Ishikawa (cell line): ENCODE results near the gene RABGAP1L.

Source experiments
- CEBPB ChIP-seq: IDR thresholded peaks from 2 replicates; pipeline ENCODE4 v1.6.1; 2012
- CREB1 ChIP-seq: IDR thresholded peaks from 2 replicates; pipeline ENCODE4 v1.6.1; 2012; ENCODE audit warnings: low read depth
- EGR1 ChIP-seq: IDR thresholded peaks from 2 replicates; pipeline ENCODE4 v1.6.1; 2012
- EP300 ChIP-seq: IDR thresholded peaks from 2 replicates; pipeline ENCODE4 v1.6.1; 2012; ENCODE audit warnings: borderline replicate concordance
- FOXM1 ChIP-seq: IDR thresholded peaks from 2 replicates; pipeline ENCODE4 v1.6.1; 2012; ENCODE audit warnings: low read depth, borderline replicate concordance
- NFIC ChIP-seq: IDR thresholded peaks from 2 replicates; pipeline ENCODE4 v1.6.1; 2012
- RAD21 ChIP-seq: IDR thresholded peaks from 2 replicates; pipeline ENCODE4 v1.6.1; 2012; ENCODE audit warnings: low read depth
- TAF1 ChIP-seq: IDR thresholded peaks from 2 replicates; pipeline ENCODE4 v1.6.1; 2012; ENCODE audit warnings: low read depth, mild to moderate bottlenecking
- TCF12 ChIP-seq: IDR thresholded peaks from 2 replicates; pipeline ENCODE4 v1.6.1; 2012; ENCODE audit warnings: low read depth
- TEAD4 ChIP-seq: IDR thresholded peaks from 2 replicates; pipeline ENCODE4 v1.6.1; 2012
- YY1 ChIP-seq: IDR thresholded peaks from 2 replicates; pipeline ENCODE4 v1.6.1; 2012; ENCODE audit warnings: low read depth
- ZBTB7A ChIP-seq: IDR thresholded peaks from 2 replicates; pipeline ENCODE4 v1.6.1; 2012; ENCODE audit warnings: low read depth
- TF ChIP-seq, protein P1 (sequence below): IDR thresholded peaks from 2 replicates; pipeline ENCODE4 v1.6.1; 2012
- TF ChIP-seq, protein P2 (sequence below): IDR thresholded peaks from 2 replicates; pipeline ENCODE4 v1.6.1; 2012; ENCODE audit warnings: low read depth, mild to moderate bottlenecking
- TF ChIP-seq, protein P3 (sequence below): IDR thresholded peaks from 2 replicates; pipeline ENCODE4 v1.6.1; 2012

RABGAP1L gene

DNA sequence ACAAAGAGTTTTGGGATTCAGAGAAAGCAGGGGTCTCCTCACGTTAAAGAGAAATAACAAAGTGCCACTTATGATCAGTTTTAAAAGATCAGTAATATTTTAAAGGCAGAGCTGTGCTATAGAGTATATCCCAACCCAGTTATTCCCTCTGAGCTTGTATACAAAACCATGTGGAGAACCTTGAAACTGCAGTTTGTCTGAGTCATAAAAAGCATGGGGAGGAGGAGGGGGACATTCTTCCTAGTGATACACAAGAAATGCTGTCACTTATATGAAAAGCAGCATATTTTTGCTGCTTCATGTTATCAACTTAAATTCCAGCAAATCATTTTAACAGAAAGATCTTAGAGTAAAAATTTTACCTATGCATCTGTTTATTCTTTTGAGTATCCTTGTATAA is 533.0 kb downstream of the RABGAP1L start:
- TF ChIP-seq, protein P1, sequence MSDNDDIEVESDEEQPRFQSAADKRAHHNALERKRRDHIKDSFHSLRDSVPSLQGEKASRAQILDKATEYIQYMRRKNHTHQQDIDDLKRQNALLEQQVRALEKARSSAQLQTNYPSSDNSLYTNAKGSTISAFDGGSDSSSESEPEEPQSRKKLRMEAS, result no peak
- no peak for TF ChIP-seq EGR1
- no peak for TF ChIP-seq CREB1
- no peak for TF ChIP-seq CEBPB
- TF ChIP-seq, protein P2, sequence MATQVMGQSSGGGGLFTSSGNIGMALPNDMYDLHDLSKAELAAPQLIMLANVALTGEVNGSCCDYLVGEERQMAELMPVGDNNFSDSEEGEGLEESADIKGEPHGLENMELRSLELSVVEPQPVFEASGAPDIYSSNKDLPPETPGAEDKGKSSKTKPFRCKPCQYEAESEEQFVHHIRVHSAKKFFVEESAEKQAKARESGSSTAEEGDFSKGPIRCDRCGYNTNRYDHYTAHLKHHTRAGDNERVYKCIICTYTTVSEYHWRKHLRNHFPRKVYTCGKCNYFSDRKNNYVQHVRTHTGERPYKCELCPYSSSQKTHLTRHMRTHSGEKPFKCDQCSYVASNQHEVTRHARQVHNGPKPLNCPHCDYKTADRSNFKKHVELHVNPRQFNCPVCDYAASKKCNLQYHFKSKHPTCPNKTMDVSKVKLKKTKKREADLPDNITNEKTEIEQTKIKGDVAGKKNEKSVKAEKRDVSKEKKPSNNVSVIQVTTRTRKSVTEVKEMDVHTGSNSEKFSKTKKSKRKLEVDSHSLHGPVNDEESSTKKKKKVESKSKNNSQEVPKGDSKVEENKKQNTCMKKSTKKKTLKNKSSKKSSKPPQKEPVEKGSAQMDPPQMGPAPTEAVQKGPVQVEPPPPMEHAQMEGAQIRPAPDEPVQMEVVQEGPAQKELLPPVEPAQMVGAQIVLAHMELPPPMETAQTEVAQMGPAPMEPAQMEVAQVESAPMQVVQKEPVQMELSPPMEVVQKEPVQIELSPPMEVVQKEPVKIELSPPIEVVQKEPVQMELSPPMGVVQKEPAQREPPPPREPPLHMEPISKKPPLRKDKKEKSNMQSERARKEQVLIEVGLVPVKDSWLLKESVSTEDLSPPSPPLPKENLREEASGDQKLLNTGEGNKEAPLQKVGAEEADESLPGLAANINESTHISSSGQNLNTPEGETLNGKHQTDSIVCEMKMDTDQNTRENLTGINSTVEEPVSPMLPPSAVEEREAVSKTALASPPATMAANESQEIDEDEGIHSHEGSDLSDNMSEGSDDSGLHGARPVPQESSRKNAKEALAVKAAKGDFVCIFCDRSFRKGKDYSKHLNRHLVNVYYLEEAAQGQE, result no peak
- TF ChIP-seq FOXM1, result no peak
- no peak for TF ChIP-seq TEAD4
- no peak for TF ChIP-seq TCF12
- TF ChIP-seq RAD21, result no peak
- no peak for TF ChIP-seq TAF1
- TF ChIP-seq ZBTB7A, result no peak
- TF ChIP-seq NFIC, result no peak
- no peak for TF ChIP-seq YY1
- no peak for TF ChIP-seq EP300
- TF ChIP-seq, protein P3, sequence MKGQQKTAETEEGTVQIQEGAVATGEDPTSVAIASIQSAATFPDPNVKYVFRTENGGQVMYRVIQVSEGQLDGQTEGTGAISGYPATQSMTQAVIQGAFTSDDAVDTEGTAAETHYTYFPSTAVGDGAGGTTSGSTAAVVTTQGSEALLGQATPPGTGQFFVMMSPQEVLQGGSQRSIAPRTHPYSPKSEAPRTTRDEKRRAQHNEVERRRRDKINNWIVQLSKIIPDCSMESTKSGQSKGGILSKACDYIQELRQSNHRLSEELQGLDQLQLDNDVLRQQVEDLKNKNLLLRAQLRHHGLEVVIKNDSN, result no peak

- TF ChIP-seq FOXM1, result no peak
- TF ChIP-seq, protein P1, result no peak
- no peak for TF ChIP-seq RAD21
- TF ChIP-seq TCF12, result no peak
- no peak for TF ChIP-seq TEAD4
- no peak for TF ChIP-seq YY1
- TF ChIP-seq CEBPB, result no peak
- TF ChIP-seq ZBTB7A, result no peak
- TF ChIP-seq, protein P3, result no peak
- TF ChIP-seq EP300, result no peak
- no peak for TF ChIP-seq EGR1
- no peak for TF ChIP-seq TAF1
- TF ChIP-seq, protein P2, result no peak
Measured at GRCh38 chr1:174693085-174693484, 533.8 kb downstream of the RABGAP1L start.

DNA sequence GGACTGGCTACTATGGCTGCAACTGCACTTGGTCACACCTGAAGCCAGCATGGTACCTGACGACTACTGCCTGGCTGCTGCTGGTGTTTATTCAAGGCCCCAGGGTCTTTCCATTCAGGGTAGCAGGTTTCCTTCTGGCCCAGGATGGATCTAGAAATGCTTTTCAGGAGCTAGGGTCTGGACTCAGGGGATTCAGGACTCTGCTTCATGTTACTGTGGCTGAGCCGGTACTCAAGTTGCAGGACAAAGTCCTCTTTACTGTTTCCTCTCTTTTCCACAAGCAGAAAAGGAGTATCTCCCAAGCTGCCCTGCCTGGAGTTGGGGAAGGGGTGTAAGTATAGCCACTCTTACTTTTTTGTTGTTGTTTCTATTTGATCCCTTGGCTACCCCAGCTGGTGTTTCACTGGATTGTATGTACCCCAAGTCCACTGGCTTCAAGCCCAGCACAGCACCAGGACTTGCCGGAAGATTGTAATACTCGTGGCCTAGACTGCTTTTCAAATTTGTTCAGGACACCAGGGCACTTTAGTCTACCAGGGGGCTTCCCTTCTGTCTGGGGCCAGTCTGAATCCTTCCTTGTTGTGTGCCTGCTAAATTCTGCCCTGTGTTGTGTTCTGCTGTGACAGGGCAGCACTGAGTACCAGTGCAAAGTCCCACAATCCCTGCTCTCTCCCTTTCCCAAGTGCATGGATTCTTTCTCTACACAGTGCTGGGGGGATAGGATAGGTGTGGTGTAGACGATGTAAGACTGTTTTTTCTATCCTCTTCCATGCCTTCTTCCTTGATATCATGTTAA is 536.9 kb downstream of the RABGAP1L start:
- TF ChIP-seq TCF12 (no peak), TEAD4 (no peak), NFIC (no peak), CEBPB (no peak), FOXM1 (no peak), CREB1 (no peak), EGR1 (no peak), ZBTB7A (no peak), RAD21 (no peak), TAF1 (no peak), YY1 (no peak), EP300 (no peak)
- TF ChIP-seq, protein P3, result no peak
- TF ChIP-seq, protein P2, result no peak
- TF ChIP-seq, protein P1, result no peak
